NCI-H2081 treated with DMSO at 0.1 percent for 48 hours (cell line): Measurements from ENCODE around the gene CCDC77.

Experiments used
- DNase-seq: peaks from one replicate; lab custom pipeline; 2025; lab: John Stamatoyannopoulos, UW

The CCDC77 gene

DNA sequence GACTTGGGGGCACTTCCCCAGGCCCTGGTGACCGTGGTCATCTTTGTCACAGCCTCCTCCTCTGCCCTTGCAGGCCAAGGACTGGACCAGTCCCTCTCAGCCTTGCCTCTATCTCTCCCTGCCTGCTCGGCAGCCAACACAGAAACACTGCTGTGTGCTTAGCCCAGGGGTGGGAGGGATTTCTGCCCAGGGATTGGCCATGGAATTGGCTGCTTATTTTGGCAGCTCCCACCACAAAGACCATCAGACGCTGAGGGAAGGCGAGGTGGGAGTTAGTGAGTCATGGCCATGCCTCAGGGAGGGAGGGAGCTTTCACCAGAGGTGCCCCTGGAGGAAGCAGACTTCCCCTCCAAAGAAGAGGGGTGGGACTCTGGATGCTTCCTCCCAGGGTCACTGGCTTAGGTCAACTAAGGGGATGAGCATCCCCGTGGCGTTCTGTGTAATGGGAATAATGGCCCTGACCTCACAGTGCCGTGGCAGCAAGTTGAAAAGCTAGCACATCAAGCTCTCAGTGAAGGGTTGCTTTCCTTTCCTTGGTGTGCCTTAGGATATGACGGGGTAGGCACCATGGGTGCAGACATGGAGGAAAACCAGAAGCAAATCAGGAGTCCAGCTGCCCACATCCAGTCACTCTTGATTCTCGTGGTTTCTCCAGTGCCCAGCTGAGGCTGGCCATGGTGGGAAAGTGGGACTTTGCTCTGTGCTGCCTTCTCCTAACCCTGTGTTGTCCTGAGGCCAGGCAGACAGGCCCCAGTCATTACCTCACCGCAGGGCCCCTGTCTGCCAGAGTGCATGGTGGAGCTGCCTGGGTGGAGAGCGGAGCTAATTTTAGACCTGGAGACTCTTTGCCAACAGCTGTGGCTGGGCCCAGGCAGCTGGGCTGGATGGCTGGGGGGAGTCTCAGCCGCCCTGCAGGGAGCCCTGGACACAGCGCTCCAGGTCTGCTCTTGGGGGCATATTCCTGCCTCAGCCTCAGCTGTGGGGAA, 79.7 kb downstream of the CCDC77 start:
- no peak for DNase-seq

DNA sequence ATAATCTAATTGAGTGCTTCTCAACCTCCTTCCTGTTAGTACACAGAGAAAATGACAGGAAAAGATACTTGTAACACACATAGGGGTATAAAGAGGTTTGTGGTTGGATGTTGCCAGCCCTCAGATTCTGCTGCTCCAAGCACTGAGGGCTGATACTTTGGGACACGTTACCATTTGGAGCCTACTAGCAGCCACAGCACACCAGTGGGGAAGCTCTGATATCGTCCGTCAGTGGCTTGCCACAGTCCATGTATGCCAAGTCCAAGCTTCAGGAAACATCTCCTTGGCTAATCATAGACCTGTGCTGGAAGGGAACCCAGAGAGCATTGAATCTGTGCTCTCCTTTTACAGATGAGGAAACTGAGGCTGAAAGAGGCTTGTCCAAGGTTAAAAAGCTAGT, 80.6 kb downstream of the CCDC77 start:
- DNase-seq, result no peak

- DNase-seq, result no peak
Observed at GRCh38 chr12:484096-484495, 82.7 kb downstream of the CCDC77 start.

GRCh38 chr12:490260-490659, 88.8 kb downstream of the CCDC77 start:
- no peak for DNase-seq
